GM18520 (cell line): ENCODE data around the gene ACP6.
A peak's percentile ranks its signal among the peaks of the same experiment; 100 is the strongest.
"Not testable (repeated sequence)": the region's sequence is repeated elsewhere in the genome, so short reads cannot be mapped to it uniquely, and the experiment has no call there.

ENCODE experiments used
- ATAC-seq: cut with Tn5 transposase; IDR thresholded peaks from one replicate; pipeline ENCODE4 v1.9.1; 2021; ENCODE audit not compliant: unreplicated experiment

The ACP6 gene

DNA sequence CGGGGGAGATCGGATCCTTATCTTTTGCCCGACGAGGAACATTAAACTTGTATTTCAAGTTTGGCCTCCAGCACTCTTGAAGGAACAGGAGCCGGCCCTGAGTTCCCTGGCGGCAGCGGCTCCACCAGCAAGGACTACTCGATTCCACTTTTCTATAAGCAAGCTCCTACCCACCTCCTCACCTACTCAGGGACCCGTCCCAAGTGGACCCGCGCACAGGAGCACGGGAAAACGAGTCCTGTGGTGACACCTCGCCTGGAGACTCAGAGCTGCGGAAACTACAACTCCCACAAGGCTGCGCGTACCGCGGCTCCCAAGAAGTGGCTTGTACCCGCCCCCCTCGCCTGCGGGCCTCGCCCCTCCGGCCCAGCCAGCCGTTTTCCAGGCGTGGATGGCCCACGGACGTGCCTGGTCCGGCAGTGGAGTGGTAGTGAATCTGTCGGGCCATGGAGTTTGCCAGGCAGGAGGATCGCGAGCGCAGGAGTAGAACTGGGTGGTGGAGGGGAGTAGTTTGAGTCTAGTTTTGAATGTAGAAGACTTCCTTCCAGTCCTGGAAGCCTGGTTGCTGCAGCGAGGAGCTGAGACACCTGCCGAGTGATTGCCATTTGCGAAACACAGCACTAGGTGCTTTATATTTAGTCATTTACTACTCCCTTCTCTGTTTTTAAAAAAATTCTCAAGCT is at the start of gene ACP6:
TSS of gene ACP6 (minus strand) at position 206 of the 683 bp plus-strand sequence. CDS start 476 bp downstream, outside the sequence.
- ATAC-seq = peak; percentile 94

DNA sequence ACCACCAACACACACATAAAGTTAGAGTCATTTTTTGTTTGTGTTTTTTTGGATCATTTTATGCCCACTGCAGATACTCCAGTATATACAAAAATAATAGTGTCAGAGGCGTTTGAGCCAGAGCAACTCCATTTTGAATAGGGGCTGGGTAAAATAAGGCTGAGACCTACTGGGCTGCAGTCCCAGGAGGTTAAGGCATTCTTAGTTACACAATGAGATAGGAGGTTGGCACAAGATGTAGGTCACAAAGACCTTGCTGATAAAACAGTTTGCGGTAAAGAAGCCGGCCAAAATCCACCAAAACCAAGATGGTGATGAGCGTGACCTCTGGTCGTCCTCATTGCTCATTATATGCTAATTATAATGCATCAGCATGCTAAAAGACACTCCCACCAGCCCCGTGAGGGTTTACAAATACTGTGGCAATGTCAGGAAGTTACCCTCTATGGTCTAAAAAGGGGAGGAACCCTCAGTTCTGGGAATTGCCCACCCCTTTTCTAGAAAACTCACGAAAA is 49.4 kb upstream of the ACP6 start:
- no peak for ATAC-seq

DNA sequence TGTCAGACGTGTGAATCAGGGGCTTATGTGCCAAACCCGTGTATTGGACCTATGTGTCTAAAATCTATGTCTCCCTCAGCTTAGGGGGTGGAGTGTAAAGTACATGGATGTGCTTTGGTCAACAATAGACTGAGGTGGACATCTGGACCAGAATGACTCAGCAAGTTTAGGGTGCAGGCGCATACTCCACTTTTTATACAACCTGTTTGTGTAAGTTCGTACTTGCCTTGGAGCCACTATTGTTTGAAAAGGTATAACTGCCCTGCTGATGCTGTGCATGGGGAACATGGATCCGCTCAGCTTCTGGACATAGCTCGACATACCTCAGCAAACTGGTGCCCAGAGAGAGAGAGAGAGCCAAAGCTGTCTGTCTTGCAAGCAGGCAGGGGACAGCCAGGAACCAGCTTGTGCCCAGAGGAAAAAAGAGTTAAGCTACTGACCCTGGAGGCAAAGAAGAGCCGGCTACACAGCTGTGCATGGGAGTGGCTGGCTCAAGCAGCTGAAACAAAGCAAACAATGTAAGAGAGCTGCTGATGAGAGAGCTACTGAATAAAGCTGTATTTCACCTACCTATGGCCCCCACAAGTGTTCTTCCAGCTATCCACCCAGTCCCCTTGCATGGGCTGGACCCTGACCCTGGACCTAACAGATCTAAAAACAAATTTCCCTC is 48.8 kb upstream of the ACP6 start:
- ATAC-seq = no peak

DNA sequence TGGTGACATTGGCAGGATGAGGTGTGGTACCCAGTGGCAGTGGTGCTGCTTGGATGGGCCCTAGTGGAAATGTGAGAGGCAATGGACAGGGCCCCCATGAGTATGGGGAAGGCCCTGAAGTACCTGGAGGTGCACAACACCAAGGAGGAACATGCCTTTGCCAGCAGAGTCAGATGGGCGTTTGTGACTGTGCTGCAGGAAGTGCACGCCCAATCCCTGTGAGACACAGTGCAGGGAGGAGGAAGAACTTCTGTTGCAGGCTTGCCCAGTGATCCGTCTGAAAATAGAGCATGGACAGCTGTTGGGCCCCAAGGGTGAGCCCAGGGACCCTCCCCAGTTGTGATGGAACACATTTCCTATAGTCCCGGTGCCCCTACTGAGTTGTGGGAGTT is 47.4 kb upstream of the ACP6 start:
- no peak for ATAC-seq

DNA sequence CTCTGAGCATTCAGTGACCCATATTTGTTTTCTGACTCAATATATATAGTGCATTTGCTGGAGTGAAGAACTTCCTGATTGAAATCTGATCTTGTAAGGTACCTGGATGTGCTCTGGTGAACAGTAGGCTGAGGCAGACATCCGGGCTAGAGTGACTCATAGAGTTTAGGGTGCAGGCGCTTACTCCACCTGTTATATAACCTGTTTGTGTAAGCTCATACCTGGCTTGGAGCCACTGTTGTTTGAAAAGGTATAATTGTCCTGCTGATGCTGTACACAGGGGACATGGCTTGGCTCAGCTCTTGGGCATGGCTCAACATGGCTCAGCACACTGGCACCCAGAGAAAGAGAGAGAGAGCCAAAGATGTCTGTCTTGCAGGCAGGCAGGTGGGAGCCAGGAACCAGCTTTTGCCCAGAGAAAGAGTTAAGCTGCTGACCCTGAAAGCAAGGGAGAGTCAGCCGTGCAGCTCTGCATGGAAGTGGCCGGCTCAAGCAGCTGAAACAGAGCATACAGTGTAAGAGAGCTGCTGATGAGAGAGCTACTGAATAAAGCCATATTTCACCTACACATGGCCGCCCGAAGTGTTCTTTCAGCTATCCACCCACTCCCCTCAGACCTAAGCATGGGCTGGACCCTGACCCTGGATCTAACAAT is 46.9 kb upstream of the ACP6 start:
- no peak for ATAC-seq

DNA sequence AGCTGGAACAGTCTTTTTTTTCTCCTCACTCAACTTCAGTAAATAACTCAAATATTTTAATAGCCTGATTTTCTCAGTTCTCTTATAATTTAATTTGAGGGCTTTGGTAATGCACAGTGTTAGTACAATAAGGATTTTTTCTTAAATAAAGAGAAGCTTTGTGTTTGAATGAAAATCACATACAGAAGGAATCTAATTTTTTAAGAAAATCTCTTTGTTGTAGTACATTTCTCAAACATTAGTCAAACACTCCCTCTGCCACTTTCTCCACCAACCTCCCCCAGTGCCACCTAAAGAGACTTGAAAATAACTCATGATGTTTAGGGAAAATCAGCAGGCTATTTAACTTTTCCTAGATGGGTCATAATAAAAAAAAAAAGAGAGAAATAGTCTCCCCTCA is 42.3 kb upstream of the ACP6 start:
- ATAC-seq = no peak

DNA sequence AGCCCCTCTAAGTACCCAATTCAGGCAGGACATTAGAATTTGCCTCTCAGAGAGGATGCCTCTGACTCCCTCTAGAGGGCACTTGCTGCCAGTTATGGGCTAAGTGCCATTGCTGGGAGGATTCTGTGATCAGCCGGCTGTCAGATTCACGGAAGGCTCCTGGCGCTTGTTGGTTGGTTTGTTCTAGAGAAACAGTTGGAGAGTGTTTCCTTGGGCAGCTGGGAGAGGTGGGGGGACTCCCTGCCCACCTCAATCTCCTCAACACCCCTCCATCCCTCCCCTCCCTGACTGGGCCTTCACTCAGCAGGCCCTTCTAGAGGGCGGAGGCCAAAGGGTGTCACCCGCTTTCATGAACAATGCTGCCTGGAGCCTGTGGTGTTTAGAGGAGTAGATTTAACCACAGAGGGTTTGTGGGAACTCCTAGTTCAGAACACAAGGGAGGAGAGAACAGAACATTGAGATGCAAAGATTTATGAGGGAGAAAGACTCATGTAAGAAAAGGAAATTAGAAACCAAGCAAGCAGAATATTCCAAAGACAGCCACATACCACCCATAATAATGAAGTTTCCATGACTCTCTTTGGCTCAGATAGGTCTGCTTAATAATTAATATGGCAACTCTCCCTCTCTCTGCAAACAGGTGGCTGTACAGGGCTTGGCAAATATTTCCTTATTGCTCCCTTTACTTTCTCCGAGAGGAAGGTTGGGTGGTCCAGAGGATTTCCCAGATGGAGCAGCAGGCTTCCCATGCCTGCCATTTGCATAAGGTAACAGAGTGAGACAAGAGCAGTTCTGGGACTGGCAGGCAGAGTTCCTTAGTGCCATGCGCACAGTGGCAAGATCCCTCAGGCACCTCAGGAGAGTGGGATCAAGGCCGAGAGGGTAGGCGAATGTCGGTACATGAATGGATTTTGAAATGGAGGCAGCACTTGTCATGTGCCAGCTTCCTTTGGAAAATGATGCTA is 30.0 kb upstream of the ACP6 start:
- ATAC-seq = no peak

DNA sequence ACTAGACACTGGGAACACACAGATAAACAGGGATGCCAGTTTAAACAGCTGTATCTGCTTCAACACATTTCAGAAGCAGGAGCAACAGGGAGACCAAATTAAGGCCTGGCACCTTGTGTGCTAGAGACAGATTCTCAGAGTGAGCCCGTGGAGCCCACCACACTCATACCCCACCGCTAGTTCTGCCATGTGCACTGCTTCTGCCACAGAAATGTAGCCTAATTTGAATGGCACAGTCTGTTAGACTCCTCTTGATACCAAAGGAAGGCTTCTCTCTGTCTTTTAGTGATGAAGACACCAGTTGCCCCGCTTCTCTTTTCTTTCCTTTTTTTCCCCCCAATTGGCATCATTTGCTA is 29.3 kb upstream of the ACP6 start:
- ATAC-seq = no peak

DNA sequence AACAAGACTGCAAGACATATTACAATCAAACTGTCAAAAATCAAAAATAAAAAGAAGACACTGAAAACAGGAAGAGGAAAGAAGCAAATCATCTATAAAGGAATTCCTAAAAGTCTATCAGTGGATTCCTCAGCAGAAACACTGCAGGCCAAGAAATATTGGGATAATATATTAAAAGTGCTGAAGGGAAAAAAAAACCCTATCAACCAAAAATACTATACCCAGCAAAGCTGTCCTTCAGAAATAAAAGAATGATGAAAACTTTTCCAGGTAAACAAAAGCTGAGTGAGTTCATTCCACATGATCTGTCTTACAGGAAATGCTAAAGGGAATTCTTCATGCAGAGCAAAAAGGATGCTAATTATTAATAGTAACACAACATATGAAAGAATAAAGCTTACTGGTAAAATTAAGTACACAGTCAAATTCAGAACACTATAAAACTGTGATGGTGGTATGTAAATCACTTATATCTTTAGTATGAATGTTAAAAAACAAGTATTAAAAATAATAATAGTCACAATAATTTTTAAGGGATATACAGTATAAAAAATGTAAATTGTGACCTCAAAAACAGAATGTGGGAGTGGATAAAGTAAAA is 12.9 kb upstream of the ACP6 start:
- ATAC-seq = no peak

DNA sequence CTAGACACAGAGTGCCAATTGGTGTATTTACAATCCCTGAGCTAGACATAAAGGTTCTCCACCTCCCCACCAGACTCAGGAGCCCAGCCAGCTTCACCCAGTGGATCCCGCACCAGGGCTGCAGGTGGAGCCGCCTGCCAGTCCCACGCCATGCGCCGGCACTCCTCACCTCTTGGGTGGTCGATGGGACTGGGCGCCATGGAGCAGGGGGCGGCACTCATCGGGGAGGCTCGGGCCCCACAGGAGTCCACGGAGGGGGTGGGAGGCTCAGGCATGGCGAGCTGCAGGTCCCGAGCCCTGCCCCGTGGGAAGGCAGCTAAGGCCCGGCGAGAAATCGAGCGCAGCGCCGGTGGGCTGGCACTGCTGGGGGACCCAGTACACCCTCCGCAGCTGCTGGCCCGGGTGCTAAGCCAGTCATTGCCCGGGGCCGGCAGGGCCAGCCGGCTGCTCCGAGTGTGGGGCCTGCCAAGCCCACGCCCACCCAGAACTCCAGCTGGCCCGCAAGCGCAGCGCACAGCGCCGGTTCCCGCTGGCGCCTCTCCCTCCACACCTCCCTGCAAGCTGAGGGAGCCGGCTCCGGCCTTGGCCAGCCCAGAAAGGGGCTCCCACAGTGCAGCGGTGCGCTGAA is 10.4 kb upstream of the ACP6 start:
- not testable (repeated sequence) for ATAC-seq

DNA sequence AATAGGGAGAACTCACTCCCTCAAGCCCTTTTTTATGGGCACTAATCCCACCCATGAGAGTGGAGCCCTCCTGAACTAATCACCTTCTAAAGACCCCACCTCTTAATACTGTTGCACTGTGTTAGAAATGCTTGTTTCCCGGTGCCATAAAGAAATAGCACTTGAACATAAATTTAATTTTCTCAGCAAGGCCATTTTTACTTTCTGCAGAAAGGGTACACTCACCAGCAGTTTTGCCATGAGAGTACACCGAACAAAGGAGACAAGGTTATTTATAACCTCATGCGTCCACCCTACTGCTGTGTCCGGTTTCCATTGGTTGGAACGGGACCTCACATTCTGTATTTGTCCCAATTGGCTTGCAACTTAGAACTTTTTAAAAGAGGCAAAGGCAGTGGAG is 7.4 kb upstream of the ACP6 start:
- ATAC-seq = not testable (repeated sequence)

DNA sequence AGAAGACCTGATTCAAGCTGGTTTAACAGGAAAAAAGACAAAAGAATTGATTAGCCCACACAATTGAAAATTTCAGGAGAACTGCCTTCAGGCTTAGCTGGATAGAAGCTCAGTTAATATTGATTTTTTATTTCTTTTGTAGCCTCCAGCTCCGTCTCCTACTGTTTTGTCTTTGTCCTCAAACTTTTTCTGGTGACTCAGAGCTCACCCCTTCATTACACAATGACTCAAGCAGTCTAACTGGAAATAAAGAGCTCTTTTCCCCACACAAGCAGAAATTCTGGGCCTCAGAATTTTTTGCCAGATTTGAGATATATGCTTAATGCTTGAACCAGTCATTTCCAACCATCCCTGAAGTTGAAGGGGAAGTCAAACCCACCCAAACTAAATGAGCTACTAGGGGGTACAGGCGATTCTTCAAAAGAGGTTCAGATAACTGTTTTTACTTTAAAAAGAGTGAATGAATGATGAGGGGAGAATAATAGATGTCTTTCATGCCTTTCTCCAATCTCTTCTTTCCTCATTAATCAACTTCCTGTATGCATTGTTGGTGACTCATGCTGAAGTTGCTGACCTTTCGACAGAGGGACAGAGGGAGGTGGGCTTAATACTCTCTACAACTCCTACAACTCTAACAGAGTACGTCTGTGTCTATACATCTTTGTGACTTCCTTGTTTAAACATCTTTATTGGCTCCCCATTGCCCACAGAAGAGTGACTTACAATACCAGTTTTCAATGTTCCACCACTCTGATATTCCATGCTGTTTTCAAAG is 6.2 kb upstream of the ACP6 start:
- no peak for ATAC-seq

DNA sequence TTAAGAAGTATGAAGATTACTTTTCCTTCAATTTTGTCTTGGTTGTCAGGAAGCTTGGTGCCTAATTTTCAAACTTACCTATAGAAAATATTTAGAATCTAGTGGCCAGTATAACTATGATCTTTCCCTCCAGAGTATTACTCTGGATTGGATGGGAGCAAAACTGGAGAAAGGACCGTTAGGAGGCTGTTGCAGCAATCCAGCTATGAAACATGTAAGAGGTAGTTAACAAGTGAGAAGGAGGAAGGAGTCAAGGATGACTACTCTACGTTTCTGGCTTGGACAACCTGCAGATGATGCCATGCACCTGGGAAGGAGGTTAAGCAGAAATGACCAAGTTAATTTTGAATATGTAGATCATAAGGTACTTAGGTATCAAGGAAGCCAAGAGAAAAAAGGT is 3.5 kb upstream of the ACP6 start:
- no peak for ATAC-seq

DNA sequence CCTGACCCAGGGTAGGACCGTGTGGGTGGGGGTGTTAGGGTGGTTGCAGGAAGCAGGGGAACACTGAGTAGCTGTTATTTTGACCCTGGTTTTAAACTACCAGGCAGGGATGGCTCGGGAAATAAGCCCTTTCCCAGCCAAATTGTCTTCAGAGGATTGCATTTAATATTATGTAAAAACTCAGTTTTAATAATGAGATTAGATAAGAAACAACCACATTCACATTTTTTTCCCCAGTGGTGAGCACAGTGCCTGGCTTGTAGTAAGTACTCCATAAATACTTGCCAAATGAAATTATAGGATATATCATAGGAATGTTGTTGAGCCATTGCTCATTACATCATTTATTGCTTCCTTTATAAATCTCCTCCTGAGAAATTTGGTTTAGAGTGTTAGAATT is 3.1 kb upstream of the ACP6 start:
- no peak for ATAC-seq

DNA sequence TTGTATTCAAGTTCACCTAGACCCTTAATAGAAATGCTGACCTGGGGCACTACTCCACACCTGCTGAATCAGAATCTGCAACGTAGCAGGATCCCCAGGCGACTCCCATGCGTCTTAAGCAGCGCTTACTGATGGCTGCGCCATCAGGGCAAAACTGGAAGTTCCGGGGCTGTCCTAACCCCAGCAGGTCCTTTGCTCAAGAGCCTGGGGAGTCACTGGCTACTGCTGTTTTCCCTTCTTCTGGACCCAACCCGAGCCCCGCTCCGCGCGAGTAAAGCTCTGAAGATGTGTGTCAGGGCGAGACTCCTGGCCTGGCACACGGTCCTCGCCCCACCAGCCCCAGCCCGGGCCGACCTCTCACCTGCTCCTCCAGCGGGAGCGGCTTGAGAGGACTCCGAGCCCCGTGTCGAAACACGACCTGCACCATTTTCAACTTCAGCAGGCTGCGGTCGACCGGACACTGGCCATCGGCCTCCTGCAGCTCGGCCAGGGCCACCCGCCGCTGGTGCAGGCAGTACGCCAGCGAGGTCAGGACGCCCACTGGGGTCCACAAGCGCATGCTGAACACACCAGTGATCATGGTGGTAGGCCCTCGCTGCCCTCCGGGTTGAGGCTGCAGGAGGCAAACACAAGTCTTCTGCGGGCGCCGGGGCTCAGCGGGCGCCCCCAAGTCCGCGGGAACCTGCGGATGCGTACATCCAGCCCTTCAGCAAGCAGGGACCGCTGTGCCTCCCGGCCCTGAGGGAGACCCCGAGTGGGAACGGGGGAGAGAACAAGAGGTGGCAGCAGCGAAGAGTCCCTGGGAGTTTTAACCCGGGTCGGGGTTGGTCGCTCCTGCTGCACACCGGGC is 630 bp downstream of the ACP6 start:
- ATAC-seq = peak; percentile 12

DNA sequence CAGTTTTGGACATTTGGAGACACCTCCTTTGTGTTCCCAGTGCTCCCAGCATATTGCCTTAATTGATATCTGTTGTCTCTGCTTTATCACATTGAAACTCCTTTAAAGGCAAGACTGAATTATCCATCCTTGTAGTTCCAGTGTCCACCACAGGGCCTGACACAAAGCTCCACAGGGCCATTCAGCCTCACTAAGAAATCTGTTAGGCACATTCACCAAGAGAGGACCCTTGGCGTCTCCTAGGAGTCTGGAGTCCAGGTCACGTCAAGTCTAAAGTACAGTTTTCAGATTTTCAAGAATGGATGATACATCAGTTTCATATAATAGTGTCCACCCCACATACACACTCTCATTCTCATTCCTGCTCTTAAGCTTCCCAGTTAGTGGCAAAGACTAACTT is 4.8 kb downstream of the ACP6 start:
- ATAC-seq = no peak

DNA sequence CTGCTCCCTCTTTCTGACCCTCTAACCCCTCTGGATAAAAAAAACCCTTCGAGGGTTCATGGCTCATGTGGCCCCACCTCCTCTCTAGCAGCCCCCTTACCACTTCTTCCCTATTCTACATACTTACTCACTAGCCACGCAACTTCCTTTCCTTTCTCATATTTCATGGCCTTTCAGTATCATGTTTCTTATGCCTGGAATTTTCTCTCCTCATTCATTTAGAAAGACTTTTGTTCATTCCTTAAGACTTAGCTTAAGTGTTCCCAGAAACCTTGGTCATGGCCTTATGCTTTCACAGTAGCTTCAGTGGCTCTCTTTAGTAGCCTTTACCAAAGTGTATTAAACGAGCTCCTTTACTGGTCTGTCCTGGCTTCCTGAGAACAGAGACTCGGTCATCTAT is 6.1 kb downstream of the ACP6 start:
- no peak for ATAC-seq

DNA sequence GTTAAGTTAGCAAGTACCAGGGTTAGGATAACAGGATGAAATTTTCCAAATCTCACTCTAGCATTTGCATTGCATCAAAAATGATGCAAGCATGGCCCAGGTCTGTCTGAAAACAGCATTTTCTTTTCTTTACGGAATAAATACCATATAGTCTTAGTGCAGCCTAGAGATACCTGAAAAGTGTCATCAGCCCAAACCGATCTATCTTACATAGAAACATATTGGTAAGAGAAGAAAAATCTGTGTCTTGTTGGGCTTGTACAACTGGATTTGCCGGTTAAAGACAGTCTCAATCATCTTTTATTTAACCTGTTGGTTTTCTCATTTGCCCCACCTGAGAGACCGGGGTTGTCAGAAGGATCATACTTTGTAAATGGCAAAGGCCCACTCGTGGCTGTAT is 15.8 kb downstream of the ACP6 start:
- ATAC-seq = no peak

DNA sequence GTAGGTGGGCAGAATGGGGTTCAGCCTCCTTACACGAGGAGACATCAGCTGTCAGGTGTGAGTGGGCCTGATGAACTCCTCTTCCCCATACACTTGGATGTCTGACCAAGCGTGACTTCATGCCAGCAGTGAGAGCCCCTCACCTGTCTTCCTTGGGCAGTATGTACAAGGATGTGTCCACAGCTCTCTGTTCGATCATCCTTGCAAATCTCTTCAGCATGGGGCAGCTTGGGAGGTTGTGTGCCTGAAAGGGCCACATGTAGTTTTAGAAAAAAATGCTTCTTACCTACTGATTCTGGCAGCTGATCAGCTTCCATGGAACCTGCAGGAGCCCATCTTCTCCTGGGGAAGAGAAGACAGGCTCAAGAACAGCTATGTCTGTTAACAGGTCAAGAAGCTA is 18.0 kb downstream of the ACP6 start:
- ATAC-seq = no peak
